Stomach (tissue), 4 donors: ENCODE data around the gene MIOX.
A peak's percentile ranks its signal among the peaks of the same experiment; 100 is the strongest.

ENCODE experiments used
- POLR2A ChIP-seq, 4 donors: fragments of 450-650 bp; IDR thresholded peaks; one replicate each; pipeline ENCODE4 v1.6.1; 2016; ENCODE audit warnings: antibody characterized with exemption in 4 of 4, control low read depth in 2 of 4, mild to moderate bottlenecking in 1 of 4, moderate library complexity in 1 of 4
- POLR2AphosphoS5 ChIP-seq, 3 donors: sonication (generic); formaldehyde crosslinking; IDR thresholded peaks; one replicate each; pipeline ENCODE4 v1.6.1; 2016; ENCODE audit warnings: antibody characterized with exemption in 3 of 3
- TF ChIP-seq, protein P1 (sequence below), 7 experiments: fragments of 450-650 bp in 4 of 7; fragments of 200-600 bp in 3 of 7; sonication (generic) in 3 of 7; IDR thresholded peaks; one replicate each; pipeline ENCODE4 v1.5.1; 2016 to 2019; ENCODE audit warnings: antibody characterized with exemption in 7 of 7, control low read depth in 2 of 7, mild to moderate bottlenecking in 1 of 7

DNA sequence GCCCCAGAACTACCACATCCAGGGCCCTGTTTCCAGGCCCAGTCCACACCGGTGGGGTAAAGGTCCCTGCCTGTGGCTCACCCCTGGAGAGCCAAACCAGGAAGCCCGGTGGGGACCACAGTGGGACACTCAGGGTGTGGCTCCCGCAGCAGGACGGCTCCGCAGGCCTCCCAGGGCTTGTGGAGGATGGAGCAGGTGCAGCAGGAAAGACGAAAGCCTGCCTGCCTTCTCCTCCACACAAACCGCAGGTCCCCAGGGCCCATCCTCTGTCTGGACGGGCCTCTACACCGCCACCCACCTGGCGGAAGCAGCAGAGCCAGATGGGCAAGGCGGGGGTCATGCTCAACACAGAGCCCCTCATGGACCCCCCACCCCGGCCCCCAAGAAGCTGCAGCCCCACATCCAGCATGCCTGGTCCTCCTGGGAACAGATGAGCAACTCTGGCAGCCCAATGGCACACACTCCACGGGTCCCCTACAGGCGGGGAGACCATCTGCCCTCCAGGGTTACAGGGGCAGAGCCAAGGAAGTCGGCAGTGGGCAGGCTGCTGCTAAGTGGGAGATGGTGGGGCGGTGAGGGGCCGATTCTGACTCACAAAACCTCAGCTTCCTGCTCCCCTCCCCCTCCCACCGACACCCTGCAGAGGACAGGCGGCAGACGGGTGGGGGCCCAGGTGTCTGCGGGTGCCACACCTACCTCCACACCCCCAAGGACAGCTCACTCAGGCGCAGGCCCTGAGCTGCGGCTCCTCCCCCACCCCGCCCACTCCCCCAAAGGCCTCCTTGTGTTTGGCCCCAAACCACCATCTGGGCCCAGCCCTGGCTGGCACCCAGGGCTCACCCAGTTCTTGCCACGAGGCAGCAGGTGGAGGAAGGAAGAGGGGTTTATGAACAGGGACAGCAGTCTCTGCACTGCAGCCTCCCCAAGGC is 17.0 kb upstream of the MIOX start:
- TF ChIP-seq, protein P1, sequence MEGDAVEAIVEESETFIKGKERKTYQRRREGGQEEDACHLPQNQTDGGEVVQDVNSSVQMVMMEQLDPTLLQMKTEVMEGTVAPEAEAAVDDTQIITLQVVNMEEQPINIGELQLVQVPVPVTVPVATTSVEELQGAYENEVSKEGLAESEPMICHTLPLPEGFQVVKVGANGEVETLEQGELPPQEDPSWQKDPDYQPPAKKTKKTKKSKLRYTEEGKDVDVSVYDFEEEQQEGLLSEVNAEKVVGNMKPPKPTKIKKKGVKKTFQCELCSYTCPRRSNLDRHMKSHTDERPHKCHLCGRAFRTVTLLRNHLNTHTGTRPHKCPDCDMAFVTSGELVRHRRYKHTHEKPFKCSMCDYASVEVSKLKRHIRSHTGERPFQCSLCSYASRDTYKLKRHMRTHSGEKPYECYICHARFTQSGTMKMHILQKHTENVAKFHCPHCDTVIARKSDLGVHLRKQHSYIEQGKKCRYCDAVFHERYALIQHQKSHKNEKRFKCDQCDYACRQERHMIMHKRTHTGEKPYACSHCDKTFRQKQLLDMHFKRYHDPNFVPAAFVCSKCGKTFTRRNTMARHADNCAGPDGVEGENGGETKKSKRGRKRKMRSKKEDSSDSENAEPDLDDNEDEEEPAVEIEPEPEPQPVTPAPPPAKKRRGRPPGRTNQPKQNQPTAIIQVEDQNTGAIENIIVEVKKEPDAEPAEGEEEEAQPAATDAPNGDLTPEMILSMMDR (IDR thresholded peaks at IDR 0.05): no peak
- TF ChIP-seq POLR2A (IDR thresholded peaks at IDR 0.05): no peak
- peak in 2 of 3 donors; percentile 24 to 40 for TF ChIP-seq POLR2AphosphoS5 (IDR thresholded peaks at IDR 0.05)
